HL-60 (cell line): ENCODE measurements around the gene DOP1A.

Experiments
- POLR2AphosphoS5 ChIP-seq: IDR thresholded peaks from 2 replicates; pipeline ENCODE4 v1.6.1; 2012; ENCODE audit warnings: low read depth
- TF ChIP-seq, protein P1 (sequence below): IDR thresholded peaks from one replicate; pipeline ENCODE4 v1.5.1; 2011; ENCODE audit warnings: low read length, control low read depth, inconsistent platforms; ENCODE audit not compliant: insufficient read depth

DNA sequence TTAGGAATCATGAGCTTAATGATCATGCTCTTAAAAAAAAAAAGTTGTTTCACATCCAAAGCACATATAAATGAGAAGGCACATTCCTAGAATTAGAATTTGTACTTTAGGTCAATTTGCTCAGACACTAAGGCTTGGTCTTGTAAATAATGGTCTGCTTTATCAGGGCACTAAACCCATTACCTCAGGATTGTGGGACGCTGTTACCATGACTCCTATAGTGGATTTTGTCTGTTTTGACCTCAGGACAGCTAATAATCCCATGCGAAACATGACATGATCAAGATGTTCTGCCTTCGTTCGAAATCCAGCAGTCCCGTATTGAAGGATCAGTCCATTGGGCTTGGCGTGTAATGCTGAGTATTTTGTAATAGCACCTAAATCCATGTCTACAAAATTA lies 123.2 kb downstream of the DOP1A start:
- TF ChIP-seq, protein P1, sequence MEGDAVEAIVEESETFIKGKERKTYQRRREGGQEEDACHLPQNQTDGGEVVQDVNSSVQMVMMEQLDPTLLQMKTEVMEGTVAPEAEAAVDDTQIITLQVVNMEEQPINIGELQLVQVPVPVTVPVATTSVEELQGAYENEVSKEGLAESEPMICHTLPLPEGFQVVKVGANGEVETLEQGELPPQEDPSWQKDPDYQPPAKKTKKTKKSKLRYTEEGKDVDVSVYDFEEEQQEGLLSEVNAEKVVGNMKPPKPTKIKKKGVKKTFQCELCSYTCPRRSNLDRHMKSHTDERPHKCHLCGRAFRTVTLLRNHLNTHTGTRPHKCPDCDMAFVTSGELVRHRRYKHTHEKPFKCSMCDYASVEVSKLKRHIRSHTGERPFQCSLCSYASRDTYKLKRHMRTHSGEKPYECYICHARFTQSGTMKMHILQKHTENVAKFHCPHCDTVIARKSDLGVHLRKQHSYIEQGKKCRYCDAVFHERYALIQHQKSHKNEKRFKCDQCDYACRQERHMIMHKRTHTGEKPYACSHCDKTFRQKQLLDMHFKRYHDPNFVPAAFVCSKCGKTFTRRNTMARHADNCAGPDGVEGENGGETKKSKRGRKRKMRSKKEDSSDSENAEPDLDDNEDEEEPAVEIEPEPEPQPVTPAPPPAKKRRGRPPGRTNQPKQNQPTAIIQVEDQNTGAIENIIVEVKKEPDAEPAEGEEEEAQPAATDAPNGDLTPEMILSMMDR, result no peak
- TF ChIP-seq POLR2AphosphoS5, result no peak
